ENCODE measurements around the gene PSMB9.

Gene PSMB9

DNA sequence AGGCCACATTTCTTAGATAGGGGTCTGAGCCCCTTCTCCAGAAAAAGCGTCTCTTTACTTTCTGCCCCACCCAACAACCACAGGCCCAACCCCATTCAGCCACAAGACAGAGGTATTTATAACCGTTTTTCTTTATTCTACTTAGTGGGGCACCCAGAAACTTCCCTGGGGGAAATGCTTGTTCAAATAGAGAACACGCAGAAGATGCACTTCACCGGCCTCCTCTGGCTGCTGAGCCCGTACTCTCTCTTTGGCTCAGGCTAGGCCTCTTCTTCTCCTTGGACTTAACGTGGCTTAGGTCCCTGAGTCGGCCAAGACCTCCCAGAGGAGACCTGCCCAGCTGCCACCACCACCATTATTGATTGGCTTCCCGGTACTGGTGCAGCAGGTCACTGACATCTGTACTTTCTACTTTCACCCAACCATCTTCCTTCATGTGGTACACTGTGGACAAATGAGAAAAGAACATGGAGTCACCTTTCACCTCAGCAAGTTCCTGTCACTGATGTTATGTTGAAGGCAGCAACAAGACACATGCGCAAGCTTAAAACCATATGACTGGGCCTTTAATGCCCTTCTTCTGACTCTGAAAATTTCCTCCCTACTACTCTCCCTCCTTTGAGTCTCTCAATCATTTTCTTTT lies 13.3 kb upstream of the PSMB9 start:
- no peak for DNase-seq

- no peak for DNase-seq
Observed at GRCh38 chr6:32842021-32842650, 11.9 kb upstream of the PSMB9 start.

- no peak for DNase-seq
Observed at GRCh38 chr6:32842690-32843089, 11.3 kb upstream of the PSMB9 start.

GRCh38 chr6:32843331-32843978 lies 10.5 kb upstream of the PSMB9 start:
- no peak for DNase-seq

DNA sequence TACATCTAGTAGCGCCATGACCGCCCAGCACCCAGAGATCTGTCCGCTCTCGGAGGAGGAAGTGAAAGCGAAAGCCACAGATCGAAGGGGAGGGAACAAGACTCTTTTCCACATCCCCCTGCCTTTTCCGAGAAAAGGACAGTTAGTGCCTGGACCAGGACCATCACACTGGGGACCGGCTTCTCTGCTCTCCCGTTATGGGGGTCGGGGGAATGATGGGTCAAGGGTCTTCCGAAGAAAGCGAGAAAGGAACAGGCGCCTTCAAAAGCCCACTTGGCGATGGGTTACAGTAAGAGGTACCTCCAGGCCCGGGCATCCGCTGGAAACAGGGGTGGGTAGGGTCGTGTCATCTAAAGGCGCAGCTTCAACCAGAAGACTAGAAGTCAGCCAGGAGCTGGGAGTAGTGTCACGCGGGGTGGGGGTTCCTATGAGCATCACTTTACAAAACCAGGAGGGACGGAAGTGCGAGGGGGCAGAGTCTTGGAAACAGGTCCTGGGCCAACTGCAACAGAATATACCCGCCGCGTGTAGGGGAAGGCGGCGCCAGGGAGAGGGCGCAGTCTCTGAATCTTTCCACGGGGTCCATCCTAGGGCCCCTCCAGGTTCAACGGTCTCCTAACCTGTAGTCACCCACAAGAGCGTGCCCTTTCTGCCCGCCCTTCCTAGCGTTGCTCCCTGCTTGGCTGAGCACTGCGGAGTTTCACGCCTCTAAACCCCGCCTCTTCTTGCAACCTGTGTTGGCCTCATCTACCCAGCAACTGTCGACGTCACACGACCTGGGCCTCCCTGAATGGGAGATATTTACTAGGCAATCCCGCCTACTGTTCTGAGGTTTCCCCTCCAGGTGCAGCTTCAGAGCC lies 9.8 kb upstream of the PSMB9 start, which contains the start of gene PSMB8:
TSS of gene PSMB8 (minus strand) at position 69 of the 860 bp plus-strand sequence. CDS start at position 18, 51 bp downstream.
- DNase-seq, result peak; percentile 97

DNA sequence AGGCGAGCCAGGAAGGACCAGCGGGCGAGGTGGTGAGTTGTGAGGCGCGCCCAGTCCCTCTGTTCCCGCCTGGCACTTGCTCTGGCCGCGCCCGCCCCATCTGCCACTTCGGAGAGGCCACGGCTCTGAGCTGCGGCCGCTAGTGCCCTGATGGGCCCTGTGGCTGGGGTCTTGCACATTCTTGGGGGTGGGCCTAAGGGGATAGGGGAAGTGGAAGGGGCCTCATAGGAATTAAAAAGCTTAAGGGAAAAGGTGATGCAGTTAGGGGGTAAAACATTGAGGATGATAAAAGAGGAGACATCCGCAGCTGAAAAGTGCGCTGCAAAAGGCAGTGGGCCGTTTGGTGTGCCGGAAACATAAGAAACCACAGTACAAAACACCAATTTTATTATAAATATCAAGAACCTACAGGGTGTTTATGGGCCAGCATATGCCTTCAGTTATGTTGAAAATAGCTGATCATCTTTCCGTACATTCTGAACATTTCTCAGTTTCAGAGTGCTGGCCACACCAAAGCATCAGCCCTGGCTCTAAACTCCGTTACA lies 9.1 kb upstream of the PSMB9 start:
- no peak for DNase-seq

DNA sequence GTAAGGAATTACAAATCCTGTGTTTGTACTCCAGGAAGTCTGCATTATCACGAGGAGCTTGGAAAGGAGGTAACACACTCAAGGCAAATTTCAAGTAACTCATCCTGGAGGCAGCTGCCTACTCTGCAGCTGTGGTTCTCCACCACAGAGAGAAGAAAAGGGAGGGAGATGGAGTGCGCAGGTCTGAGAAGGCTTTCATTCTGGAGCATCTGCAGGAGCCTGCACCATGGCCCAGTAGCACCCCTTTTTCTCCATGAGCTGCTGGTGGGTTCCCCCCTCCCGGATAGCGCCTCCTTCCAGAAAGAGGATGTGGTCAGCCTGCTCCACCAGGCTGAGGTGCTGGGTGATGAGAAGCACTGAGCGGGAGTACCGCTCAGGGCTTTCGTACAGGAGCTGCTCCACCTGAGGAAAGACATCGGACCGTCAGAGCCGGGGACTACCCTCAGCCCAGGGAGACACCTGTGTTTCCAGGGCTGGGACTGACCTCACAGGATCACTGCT lies 8.6 kb upstream of the PSMB9 start:
- DNase-seq, result peak; percentile 30

- DNase-seq, result no peak
Observed at GRCh38 chr6:32847004-32847403, 7.0 kb upstream of the PSMB9 start.

GRCh38 chr6:32847795-32848194 lies 6.2 kb upstream of the PSMB9 start:
- DNase-seq, result no peak

GRCh38 chr6:32849126-32849525 lies 4.9 kb upstream of the PSMB9 start:
- DNase-seq, result no peak

DNA sequence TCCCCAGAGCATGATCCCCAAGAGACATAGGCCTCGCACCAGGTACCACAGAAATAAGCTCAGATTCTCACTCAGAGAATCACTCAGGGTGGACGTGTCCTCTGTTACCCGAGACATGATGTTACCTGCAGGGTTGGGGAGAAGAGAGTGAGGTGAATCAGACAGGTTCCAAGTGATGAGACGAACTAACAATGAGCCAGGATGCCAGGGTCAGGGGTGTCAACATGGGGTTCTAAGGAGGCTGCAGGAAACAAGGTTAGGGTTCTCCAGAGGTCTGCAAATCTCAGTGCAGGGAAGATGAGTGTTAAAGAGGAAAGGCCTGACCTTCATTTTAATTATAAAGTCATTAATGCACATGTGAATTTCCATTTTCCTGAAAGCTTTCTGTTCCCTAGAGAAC lies 3.0 kb upstream of the PSMB9 start:
- no peak for DNase-seq

DNA sequence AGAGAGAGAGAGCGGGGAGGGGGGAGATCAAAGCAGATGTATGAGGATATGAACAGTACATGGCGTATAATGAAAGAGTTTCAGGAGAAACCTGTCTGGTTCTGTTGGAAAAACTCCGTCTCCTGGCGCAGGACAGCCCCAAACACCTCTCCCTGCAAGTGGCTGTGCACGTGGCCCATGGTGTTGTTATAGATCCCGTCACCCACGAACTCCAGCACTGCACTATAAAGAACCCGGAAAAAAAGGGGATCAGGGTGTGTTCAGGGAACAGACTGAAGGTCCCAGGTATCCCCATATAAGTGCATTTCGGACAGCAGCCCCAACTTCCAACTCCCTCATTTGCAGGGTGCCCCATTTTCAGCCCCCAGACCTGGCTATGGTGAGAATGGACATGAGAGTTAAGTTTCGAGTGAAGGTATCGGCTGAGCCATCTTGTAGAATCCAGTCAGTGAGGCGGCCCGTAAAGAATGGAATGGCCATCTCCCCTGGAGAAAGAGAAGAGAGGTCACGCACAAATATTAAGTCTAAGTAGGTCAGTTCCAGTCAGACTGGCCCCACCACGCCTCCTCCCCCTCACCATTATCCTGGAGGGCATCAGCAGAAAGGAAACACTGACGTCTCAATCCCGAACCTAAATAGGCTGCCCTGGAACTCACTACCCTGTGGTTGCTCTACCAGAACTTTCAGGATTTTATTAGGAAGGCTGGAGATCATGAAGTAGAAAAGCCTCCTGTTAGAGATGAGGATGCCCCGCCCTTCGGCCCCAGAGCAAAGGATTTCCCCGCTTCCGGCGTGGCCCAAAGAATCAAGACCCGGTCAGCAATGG lies 1.8 kb upstream of the PSMB9 start:
- peak; percentile 41 for DNase-seq

DNA sequence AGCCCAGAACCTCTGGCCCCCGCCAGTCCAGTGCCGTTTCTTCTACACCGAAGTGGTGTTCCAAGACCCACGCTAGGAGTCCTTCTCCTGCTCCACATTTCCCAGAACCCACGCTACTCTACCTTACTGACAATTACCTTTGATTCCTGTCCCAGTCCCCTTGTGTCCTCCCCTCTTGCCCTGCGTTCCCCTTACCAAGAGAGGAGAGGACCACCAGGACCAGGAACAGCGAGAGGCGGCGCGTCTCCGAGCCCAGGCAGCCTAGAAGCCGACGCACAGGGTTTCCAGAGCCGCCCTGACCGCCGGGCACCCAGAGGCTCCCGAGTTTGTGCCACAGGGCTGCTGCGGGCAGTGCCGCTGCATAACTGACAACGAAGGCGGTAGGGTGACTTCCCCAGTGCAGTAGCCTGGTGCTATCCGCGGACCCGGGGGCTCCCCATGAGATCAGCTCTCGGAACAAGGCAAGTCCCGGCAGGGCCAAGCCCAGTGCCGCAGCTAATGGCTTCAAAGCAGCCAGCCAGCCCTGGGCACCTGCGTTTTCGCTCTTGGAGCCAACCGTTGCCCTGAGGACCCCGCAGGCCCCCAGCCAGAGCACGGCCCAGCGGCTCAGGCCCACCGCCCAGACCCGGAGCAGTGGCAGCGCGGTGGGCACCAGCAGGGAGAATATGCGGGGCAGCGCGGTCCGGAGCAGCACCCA lies 1.0 kb upstream of the PSMB9 start:
- DNase-seq, result peak; percentile 68

- DNase-seq, result peak; percentile 64
Observed at GRCh38 chr6:32854376-32855178, 585 bp downstream of the PSMB9 start.

DNA sequence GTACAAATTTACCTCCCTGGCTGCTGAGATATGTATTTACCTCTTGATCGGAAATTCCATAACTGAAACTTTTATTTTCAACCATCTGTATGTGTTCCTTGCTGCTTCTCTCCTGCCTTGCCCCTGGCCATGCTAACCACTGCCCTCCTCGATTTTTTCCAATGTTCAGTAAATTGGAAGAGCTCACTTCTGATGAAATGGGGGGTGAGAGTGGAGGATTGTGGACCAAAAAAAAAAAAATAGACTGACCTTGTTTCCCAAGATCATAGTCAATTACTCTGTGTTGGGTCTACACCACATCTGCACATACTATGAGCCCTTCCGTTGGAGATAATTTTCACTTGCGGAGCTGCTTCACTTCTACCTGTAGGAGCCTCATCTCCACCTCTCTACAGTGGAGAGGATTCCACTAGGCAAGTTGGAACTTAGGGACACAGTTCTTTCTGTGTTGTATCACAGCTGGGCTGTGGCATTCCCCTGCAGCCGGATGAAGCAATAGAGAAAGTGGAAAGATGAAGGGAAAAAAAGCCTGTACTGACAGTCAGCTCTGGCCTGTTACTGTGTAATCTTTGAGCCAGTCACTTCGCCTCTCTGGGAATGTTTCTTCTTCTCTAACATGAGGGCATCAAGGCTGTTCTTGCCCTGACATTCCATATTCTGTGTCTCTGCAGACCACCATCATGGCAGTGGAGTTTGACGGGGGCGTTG lies 1.6 kb downstream of the PSMB9 start:
- DNase-seq, result no peak

DNA sequence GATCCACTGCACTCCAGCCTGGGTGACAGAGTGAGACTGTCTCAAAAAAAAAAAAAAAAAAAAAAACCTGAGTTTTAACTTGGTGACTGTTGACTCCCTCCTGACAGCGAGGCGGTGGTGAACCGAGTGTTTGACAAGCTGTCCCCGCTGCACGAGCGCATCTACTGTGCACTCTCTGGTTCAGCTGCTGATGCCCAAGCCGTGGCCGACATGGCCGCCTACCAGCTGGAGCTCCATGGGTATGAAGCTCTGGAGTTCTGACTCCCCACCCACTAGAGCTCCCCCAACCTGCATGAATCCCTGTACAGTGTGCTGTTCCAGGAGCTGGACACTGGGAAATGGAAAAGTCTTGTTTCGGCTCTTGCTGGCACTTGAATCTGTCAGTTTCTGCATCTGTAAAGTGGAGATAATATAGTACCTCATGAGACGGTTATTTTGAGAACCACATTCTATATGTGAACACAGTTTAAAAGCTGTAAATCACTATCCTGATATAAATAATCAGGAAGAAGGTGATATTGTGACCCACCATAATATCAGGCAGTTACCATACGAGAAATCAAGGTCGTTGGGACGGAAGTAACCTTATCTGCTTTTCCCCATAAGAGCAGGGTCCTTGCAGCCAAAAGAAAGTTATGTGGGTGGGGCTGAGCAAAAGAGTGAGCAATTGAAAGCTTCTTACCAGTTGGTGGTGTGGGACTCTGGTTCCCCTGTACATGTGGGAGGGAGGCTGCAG lies 3.3 kb downstream of the PSMB9 start:
- DNase-seq, result no peak

DNA sequence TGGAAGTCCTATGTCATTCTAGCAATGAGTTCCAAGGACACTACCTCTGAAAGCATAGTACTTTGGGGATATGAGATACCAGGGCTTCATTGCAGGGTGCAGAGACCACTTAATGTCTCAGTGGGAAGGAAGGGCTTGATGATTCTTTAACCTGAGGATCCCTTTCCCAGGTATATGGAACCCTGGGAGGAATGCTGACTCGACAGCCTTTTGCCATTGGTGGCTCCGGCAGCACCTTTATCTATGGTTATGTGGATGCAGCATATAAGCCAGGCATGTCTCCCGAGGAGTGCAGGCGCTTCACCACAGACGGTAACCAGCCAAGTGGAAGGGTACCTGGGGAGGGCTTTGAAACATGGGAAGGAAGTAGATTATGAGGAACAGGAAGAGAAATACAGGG lies 4.2 kb downstream of the PSMB9 start:
- no peak for DNase-seq

GRCh38 chr6:32860674-32861073 lies 6.7 kb downstream of the PSMB9 start:
- no peak for DNase-seq

GRCh38 chr6:32862725-32863124 lies 8.7 kb downstream of the PSMB9 start:
- no peak for DNase-seq

Data from activated naive CD4-positive, alpha-beta T cell treated with anti-CD3 and anti-CD28 coated beads, Interleukin-2, amount 50 U/mL, for 16 hours (primary cell).